ENCODE results near the gene SLC31A1. TPM values are rescaled to one million over a fixed set of nuclear protein-coding genes. Genes with fewer than 3 reads are reported as not detected.
"Not testable (repeated sequence)": the region's sequence is repeated elsewhere in the genome, so short reads cannot be mapped to it uniquely, and the experiment has no call there.

The SLC31A1 gene
- polyA plus RNA-seq, 1 donor from 2014 or later: 1.9 TPM

DNA sequence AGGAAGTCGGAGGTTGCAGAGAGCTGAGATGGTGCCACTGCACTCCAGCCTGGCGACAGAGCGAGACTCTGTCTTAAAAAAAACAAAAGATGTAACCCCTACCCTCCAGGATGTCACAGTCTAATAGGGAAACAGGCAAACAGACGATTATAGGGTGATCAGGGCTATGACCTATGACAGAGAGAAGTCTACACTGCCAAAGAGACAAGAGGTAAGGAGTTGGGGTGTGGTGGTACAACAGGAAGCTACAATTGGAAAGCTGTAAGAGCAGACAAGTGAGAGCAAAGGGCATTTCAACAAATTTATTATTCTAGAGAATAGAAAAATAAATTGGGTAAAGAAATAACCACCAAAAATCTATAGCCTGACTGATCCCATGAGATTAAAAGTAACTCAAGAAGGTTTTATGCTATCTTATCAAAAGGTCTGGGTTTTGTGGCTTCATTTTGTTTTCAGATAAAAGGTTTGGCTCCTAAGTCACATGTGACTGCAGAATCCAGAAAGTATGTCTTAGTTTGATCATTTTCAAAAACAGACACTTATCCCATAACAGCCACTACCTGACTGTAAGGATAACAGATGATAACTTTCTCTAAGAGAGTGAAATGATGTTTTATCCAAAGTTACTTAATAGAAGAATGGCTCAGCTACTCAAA, 46.7 kb downstream of the SLC31A1 start:
- peaks cover 5% of the 10 kb centered on the region for H3K36me3 Mint-ChIP-seq
- no peaks in the 10 kb centered on the region for H3K9me3 Mint-ChIP-seq
- no peak overlapping the region for H3K4me3 Mint-ChIP-seq
- peak overlapping the region in 1 of 3 donors; percentile 31 for H3K27ac Mint-ChIP-seq
- peaks cover 2 to 6% (median 3%) of the 10 kb centered on the region in 3 donors for H3K4me1 Mint-ChIP-seq
- no peaks in the 10 kb centered on the region for H3K27me3 Mint-ChIP-seq

DNA sequence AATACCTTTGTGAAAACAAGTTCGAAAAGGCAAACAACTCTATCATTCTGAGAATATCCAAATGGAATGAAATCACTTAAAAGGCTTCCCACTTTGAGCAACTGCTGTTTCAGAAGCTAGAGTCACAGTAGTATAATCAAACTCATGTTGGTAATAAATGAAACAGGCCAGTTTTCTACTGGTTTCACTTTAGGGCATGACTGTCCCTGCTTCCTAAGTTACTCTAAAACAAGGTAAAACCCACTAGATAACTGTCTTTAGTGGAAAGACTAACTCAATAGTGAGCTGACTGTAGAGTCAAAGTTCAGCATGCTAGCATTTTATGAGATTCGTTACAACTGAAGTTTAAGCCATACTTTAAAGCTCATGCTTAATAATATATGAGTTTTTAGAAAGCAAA, 48.0 kb downstream of the SLC31A1 start:
- H3K4me1 Mint-ChIP-seq: peaks cover 3 to 7% (median 6%) of the 10 kb centered on the region in 3 donors
- no peaks in the 10 kb centered on the region for H3K27me3 Mint-ChIP-seq
- no peaks in the 10 kb centered on the region for H3K9me3 Mint-ChIP-seq
- no peak overlapping the region for H3K27ac Mint-ChIP-seq
- peaks cover 5% of the 10 kb centered on the region for H3K36me3 Mint-ChIP-seq
- H3K4me3 Mint-ChIP-seq: no peak overlapping the region

DNA sequence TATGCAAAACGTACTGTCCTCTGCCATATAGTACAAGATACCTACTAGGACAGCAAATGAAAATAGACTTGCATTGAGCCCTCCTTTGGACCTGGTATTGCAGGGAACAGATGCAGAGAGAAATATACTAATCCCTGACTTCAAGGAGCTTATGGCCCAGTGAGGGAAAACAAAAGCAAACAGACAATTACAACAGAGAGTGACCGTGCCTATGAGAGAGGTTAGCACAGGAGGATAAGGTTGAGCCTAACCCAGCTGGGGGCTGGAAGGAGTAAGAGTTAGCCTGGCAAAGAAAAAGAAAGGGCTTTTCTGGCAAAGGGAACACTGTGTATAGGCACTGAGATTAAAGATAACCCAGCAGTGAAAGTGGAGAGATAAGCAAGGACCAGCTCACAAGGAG, 48.5 kb downstream of the SLC31A1 start:
- peak overlapping the region in 1 of 4 donors; percentile 26 for H3K4me3 Mint-ChIP-seq
- H3K36me3 Mint-ChIP-seq: peaks cover 5% of the 10 kb centered on the region
- H3K27ac Mint-ChIP-seq: no peak overlapping the region
- no peaks in the 10 kb centered on the region for H3K9me3 Mint-ChIP-seq
- no peaks in the 10 kb centered on the region for H3K27me3 Mint-ChIP-seq
- H3K4me1 Mint-ChIP-seq: peaks cover 3 to 7% (median 6%) of the 10 kb centered on the region in 3 donors

DNA sequence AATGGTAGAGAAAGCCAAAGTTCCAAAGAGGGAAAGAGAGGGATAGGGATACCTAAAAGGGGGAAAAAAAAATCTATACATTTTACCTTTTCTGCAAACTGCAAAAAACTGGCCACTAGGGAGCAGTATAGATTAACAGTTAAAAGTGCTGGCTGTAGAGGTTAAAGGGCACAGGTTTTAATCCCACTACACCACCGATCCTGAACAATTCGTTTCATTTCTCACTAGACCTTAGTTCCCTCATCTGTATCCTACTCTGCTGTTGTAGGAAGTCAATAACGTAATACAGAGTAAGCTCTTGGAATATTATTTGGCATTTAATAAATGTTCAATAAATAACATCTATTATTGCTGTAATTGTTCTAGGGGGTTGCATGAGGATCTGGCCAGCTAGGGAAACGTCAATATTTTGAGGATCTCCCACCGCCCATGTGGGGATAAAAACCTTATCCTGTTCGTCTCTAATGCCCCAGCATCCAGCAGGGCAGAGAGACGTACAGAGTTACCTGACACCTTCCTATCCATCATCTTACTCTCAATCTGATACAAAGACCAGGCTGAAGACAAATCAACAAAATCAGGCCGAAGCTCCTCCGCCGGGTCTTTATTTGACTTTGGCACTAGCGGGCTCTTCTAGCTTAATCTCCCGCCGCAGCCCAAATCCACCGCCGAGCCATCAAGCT, 53.3 kb downstream of the SLC31A1 start:
- Mint-ChIP-seq H3K27me3 (no peaks in the 10 kb centered on the region), H3K36me3 (peaks cover 2% of the 10 kb centered on the region), H3K4me3 (no peak overlapping the region), H3K27ac (no peak overlapping the region), H3K9me3 (no peaks in the 10 kb centered on the region), H3K4me1 (peaks cover 5 to 15% (median 8%) of the 10 kb centered on the region in 3 donors)

DNA sequence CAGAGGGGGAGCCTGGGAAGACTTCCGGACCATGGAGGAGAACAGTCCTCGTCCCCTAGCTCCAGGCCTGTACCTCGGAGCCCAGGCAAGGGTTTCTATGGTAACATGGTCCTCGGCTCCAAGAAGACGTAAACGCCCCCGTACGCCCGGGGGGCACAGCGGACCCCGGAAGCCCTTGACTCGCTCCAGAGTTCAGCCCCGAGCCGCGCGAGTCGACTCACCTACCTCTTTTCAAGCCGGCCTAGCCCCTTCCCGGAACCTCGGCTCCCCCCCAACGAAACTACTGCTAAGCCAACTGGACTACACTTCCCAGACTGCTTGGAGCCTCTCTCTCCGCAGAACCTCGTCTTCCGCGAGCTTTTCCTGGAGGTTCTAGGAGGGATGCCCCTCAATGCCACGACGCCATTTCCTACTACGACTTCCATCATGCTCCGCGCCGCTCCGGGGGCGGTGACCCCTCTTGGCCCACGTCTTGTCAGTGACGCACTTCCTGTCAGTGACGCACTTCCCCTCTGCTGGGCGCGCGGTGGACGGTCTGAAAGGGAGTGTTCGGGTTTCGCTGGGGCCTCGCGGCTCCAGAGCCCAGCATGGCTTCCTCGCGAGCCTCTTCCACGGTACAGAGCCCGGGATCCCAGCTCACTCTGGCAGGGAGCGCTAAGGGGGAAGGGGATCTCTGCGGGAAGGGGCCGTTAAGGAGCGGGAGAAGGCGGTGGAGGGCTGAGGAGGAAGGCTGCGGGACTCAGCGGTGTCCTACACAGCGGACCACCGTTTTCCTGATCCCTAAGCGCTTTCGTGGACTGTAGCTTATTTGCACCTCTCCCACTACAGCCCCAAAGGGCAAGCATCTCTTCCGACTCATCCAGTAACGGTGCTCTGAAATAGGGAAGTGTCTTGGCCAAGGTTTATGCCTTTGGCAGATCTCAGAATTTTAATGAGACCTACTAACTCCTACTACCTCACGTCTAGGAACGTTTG, 54.1 kb downstream of the SLC31A1 start, which contains the start of the genes CDC26 and PRPF4:
TSS of gene CDC26 (minus strand) at position 416 of the 975 bp plus-strand sequence. CDS start 3,065 bp downstream, outside the sequence.
TSS of gene PRPF4 (plus strand) at position 502 of the 975 bp plus-strand sequence. CDS start at position 588, 86 bp downstream.
- H3K27me3 Mint-ChIP-seq: no peaks in the 10 kb centered on the region
- H3K4me3 Mint-ChIP-seq: no peak within 1 kb of the TSS
- peaks cover 4 to 15% (median 11%) of the 10 kb centered on the region in 3 donors for H3K4me1 Mint-ChIP-seq
- no peaks in the 10 kb centered on the region for H3K36me3 Mint-ChIP-seq
- H3K9me3 Mint-ChIP-seq: no peaks in the 10 kb centered on the region
- H3K27ac Mint-ChIP-seq: no peak within 1 kb of the TSS

DNA sequence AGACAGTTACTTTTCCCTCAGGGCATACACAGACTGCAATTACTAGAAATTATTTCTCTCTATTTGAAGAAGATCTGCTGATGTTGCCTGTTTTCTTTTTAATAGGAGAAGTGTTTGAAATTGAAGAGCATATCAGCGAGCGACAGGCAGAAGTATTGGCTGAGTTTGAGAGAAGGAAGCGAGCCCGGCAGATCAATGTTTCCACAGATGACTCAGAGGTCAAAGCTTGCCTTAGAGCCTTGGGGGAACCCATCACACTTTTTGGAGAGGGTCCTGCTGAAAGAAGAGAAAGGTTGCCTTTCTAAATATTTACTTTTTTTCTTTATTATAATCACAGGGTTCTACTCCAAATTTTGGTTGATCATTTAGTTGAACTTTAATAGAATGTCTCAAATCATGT, 57.5 kb downstream of the SLC31A1 start:
- Mint-ChIP-seq H3K9me3 (no peaks in the 10 kb centered on the region), H3K36me3 (peaks cover 4% of the 10 kb centered on the region), H3K27me3 (no peaks in the 10 kb centered on the region), H3K4me3 (no peak overlapping the region), H3K4me1 (peaks cover 13 to 18% (median 15%) of the 10 kb centered on the region in 3 donors), H3K27ac (no peak overlapping the region)

DNA sequence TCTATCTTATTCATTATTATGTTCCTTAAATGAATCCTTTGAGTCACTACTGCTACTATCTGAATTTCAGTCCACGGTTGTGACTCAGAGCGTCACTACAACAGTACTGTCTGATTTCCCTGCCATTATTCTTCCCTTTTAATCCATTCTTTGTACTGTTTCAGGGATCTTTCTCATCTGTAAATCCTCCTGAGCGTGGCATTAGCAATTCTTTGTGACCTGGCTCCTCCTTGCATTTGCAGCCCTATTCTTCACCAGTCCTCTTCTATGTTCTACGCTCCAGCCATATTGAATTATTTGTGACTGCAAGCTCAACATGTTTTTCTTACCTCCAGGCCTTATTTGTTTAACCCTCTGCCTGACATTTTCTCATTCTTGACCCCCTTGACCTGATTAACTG, 60.0 kb downstream of the SLC31A1 start:
- no peaks in the 10 kb centered on the region for H3K27me3 Mint-ChIP-seq
- H3K36me3 Mint-ChIP-seq: peaks cover 8% of the 10 kb centered on the region
- no peaks in the 10 kb centered on the region for H3K9me3 Mint-ChIP-seq
- H3K4me3 Mint-ChIP-seq: peak overlapping the region in 1 of 4 donors; percentile 10
- no peak overlapping the region for H3K27ac Mint-ChIP-seq
- H3K4me1 Mint-ChIP-seq: peaks cover 14 to 15% (median 14%) of the 10 kb centered on the region in 3 donors

DNA sequence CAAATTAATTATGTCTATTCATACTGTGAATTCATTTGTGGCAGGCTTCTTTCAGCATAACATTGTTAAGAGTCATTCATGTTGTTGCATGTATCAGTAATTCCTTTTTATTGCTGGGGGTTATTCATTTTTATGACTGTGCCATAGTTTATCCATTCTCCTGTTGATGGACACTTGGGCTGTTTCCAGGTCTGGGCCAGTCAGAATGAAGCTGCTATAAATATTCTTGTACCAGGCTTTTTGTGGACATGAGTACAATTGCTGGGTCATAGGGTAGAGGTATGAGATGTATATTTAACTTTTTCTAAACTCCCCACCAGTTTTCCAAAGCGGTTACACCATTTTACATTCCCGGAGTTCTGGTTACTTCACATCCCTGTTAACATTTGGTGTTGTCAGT, 67.7 kb downstream of the SLC31A1 start:
- peaks cover 8% of the 10 kb centered on the region for H3K36me3 Mint-ChIP-seq
- H3K27me3 Mint-ChIP-seq: no peaks in the 10 kb centered on the region
- no peak overlapping the region for H3K4me3 Mint-ChIP-seq
- H3K27ac Mint-ChIP-seq: no peak overlapping the region
- peaks cover 0 to 3% (median 0%) of the 10 kb centered on the region in 3 donors for H3K4me1 Mint-ChIP-seq
- H3K9me3 Mint-ChIP-seq: no peaks in the 10 kb centered on the region

DNA sequence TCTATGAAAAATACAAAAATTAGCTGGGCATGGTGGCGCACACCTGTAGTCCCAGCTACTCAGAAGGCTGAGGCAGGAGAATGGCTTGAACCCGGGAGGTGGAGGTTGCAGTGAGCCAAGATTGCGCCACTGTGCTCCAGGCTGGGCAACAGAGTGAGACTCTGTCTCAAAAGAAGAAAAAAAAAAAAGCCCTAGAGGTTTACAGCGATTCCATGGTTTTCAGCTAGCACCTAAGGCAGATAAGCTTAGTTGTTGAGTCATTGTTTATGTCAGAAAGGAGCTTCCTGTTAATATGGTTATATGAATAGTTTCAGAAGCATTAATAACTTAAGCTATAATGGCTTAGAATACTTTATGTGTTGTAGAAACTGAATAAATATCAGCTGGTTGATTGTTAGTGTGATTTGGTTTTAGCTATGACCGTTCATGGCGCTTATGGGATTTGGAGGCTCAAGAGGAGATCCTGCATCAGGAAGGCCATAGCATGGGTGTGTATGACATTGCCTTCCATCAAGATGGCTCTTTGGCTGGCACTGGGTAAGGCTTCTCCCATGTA, 68.8 kb downstream of the SLC31A1 start:
- Mint-ChIP-seq H3K9me3 (no peaks in the 10 kb centered on the region), H3K4me1 (peaks cover 0 to 1% (median 0%) of the 10 kb centered on the region in 3 donors), H3K36me3 (peaks cover 4% of the 10 kb centered on the region), H3K27me3 (no peaks in the 10 kb centered on the region), H3K27ac (no peak overlapping the region), H3K4me3 (no peak overlapping the region)

DNA sequence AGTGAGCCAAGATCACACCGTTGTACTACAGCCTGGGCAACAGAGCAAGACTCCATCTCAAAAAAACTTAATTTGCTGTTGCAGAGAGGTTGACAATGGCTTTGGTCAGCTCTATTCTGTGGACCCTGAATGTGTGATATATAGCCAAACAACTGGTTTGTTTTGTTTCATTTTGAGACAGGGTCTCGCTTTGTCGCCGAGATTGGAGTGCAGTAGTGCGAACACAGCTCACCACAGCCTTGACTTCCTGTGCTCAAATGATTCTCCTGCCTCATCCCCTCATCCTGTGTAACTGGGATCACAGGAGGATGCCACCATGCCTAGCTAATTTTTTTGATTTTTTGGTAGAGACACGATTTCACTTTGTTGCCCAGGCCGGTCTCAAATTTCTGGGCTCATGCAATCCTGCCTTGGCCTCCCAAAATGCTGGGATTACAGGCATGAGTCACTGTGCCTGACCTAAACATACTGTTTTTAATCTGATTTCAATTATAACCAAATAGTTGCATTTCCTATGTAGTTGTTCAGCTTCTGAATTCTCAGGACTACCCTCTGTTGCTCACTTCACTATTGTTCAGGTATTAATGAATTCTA, 72.0 kb downstream of the SLC31A1 start:
- Mint-ChIP-seq H3K27me3 (no peaks in the 10 kb centered on the region), H3K4me1 (peaks cover 0 to 1% (median 0%) of the 10 kb centered on the region in 3 donors), H3K27ac (peak overlapping the region in 1 of 3 donors; percentile 50), H3K36me3 (peaks cover 4% of the 10 kb centered on the region), H3K4me3 (no peak overlapping the region), H3K9me3 (no peaks in the 10 kb centered on the region)

DNA sequence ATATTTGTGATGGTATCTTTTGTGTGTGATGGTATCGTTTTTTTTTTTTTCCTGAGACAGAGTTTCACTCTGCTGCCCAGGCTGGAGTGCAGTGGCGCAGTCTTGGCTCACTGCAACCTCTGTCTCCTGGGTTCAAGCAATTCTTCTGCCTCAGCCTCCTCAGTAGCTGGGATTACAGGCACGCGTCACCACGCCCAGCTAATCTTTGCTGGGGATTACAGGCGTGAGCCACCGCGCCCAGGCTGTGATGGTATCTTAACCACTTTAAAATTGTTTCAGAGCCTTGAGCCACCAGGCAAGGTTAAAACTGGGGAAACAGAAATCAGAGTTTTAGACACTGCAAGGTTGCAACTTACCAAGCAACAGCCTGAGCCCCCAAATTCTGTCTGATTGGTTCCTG, 74.9 kb downstream of the SLC31A1 start:
- H3K9me3 Mint-ChIP-seq, H3K4me1 Mint-ChIP-seq, H3K27me3 Mint-ChIP-seq, H3K36me3 Mint-ChIP-seq, H3K27ac Mint-ChIP-seq, H3K4me3 Mint-ChIP-seq: not testable (repeated sequence)

DNA sequence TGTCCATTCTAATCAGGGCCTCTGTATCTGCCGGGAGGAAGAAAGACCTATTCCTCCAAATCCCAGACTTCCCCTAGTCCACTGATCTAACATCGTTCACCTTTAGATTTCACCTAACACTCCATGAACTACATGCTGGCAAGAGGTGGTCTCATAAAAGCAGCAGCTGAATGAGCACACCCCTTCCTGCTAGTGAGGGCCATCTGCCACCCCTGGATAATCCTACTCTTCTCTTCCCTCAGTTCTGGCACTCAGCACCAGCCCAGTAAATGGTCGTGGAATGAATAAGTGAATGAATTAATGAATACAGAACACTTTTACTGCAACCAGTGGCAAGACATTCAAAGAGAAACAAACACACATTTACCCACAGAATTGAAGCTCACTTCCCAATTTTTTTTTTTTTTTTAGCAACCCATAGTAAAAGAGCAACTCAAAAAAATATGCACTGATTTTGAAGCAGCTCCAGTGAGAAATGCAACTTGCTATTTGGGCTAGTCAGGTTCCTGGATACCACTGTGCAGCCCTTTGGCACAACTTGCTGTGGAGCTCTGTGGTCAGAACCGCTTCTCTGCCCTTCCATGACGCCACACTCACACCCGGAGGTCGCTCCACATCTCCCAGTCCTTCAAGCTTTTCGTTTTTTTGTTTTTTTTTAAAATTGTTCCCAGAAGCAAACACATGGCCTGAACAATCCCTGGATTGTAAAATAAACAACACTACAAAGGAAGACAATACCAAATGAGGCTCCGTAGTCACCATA, 75.6 kb downstream of the SLC31A1 start:
- Mint-ChIP-seq H3K36me3 (peaks cover 1% of the 10 kb centered on the region), H3K9me3 (no peaks in the 10 kb centered on the region), H3K4me1 (peaks cover 0 to 1% (median 0%) of the 10 kb centered on the region in 3 donors), H3K27me3 (peaks cover 4% of the 10 kb centered on the region), H3K4me3 (no peak overlapping the region), H3K27ac (no peak overlapping the region)

DNA sequence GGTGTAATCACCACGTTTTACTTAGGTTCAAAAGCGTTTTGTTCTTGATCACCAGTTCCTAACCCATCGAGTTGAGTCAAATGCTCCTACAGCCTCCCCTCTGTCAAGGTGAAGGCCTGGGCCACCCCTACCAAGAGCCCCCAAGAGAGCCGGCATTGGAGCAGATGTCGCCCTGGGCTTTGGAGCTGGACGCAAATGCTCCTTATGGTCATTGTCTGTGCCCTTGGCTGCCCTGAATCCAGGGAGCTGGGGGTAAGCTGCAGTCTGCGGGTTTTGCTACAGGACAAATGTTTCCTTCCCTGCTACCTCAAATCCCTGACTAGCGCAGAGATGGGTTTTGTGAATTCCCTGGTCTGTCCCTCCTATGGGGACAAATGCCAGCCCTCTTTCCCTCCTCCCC, 77.0 kb downstream of the SLC31A1 start:
- Mint-ChIP-seq H3K27ac (no peak overlapping the region), H3K4me3 (no peak overlapping the region), H3K36me3 (no peaks in the 10 kb centered on the region), H3K27me3 (peaks cover 7% of the 10 kb centered on the region), H3K9me3 (no peaks in the 10 kb centered on the region), H3K4me1 (peaks cover 0 to 3% (median 1%) of the 10 kb centered on the region in 3 donors)
